Muscle of back (tissue), 11 donors: ENCODE results near the gene CACFD1. TPM values are rescaled to one million over a fixed set of nuclear protein-coding genes. Genes with fewer than 3 reads are reported as not detected.

Experiments used
- DNase-seq, 3 donors: peaks; one replicate each; pipeline versions ENCODE4 v3.0.0 to v3.0.0-alpha.2; 2013
- polyA plus RNA-seq, 10 donors: library from polyadenylated mRNA; unstranded; fragments of 120-200 nt; gene quantifications; one replicate each; pipeline ENCODE4 v1.2.1, GENCODE V29; 2013; ENCODE audit not compliant: insufficient read length in 10 of 10

CACFD1 gene
- polyA plus RNA-seq, 10 donors = 10.5 to 17.7 (median 13.8) TPM

- DNase-seq = no peak
Measured at GRCh38 chr9:133495327-133496293, 35.8 kb downstream of the CACFD1 start.

- no peak for DNase-seq
Measured at GRCh38 chr9:133496861-133497842, 37.4 kb downstream of the CACFD1 start.

GRCh38 chr9:133499132-133499891 is 39.5 kb downstream of the CACFD1 start:
- no peak for DNase-seq

- no peak for DNase-seq
Measured at GRCh38 chr9:133499892-133500270, 40.1 kb downstream of the CACFD1 start.

DNA sequence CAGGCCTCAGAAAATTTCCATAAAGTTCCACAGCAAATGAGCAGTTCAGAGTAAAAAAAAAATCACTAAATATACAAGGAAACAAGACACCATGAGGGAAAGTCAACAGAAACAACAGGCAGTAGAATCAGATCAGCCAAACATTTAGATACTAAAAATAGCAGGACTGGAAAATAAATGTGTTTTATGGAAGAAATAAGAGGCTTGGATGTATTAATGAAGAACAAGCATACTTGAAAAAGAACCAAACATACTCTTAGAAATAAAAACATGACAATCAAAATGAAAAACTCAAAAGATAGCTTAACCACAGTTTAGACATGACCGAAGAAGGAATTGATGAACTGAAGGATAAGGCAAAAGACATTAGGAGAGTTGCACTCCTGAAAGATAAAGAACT is 42.3 kb downstream of the CACFD1 start:
- DNase-seq = no peak

GRCh38 chr9:133505186-133505830 is 45.5 kb downstream of the CACFD1 start:
- DNase-seq = no peak

DNA sequence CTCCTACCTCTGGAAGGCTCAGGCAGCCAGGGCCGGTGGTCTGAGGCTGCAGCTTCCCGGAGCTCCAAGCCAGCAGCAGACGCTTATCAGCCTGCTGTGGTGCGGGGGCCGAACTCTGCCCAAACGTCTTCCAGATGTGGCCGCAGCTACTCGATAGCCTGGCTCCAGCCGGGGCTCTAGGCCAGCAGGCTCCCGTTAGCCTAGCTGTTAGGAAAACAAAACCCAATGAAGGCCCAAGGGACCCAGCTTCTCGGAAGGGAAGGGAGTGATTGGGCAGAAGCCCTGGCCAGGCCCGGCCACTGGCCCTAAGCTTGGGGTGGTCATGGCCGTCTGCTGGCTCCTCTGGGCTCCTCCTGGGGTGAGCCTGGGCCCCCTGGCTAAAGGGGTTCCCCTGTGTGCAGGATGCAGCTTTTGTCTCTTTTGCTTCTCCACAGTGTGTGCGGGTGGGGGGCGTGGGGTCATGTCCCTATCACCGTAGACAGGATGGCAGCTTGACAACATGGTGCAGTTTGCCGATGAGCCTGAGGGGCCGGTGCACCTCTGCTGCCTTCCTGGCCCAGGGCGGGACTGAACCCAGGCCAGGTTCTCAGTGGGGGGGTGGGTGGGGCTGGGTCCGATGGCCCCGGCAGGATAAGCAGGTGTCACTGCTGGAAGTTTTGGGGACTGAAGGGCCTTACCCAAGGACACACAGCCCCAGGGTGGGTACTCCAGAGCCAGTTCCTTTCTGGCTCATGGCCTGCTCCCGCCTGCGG is 46.3 kb downstream of the CACFD1 start:
- DNase-seq = peak in 2 of 3 donors; percentile 62 to 78

DNA sequence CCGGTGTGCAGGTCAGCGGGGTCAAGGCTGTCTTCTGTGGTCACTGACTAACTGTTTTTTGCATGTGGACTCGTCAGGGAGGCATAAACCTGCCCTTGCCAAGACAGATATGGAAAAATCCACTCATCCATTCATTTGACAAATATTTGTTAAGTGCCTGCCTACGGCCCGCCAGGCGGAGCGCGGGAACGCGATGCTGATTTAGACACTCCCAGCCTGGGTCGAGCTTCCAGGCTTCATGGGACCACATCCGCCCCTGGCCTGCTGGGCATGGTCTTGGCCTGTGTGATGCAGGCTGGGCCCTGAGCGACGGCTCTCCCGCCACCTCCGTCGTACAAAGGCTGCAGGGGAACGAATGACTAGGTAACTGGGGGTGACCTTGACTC is 46.9 kb downstream of the CACFD1 start:
- peak in 1 of 3 donors; percentile 68 for DNase-seq

DNA sequence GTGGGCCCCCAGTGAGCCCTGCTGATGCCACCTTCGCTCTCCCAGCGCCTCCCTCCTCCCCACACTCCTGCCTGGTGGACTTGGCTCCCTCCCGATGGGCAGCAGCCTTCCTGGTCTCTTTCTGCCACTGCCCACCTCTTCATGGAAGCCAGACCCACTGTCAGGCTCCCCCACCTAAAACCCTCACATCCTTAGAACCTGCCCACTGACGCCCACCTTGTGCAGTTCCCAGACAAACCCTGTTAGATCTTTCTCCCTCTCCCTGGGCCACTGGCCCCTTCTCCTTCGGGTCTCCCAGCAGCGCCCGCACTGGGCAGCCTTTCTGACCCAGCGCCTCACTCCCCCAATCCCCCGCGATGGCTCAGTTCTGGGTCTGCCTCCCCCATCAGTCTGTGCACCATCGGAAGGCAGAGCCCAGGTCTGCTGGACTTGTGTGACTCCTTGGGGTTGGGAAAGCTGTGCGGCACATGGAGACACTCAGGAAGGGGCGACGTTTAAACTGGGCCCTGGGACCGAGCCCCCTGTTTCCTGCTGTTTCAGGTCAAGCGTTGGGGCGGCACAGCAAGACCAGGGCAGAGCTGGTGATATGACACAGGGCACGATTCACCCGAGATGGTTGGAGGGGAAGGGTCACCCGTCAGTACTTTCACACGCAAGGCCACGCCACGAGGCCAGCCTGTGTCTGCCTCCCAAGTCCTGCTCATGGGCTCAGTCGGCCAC is 47.6 kb downstream of the CACFD1 start:
- DNase-seq = no peak

GRCh38 chr9:133508046-133508445 is 48.3 kb downstream of the CACFD1 start:
- DNase-seq = no peak

- peak in 1 of 3 donors; percentile 54 for DNase-seq
Measured at GRCh38 chr9:133509179-133510083, 49.7 kb downstream of the CACFD1 start.

DNA sequence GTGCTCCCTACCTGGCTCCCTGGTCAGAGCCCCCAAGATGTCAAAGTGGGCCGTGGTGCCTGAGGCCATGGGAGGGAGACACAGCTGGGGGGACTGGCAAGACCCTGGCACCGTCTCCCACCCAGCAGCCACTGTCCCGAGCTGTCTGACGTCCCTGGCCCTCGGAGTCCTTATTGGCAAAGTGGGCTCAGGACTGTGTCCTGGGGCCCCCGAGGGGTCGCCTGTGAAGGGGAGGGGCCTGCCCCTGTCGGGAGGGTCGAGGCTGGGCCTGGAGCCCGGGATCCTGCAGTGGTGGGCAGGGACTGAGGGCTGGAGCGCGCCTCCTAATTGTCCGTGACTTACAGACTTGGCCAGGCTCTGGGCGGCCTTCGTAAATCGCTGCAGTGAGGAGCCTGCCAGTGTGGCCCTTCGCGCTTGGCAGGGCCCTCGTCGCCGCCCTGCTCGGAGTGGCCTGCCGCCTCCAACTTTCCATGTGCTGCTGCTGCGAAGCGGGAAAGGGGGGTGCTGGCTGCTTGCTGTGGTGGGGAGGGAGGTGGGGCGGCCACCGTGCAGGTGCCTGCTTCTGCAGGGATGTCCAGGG is 51.2 kb downstream of the CACFD1 start:
- DNase-seq = no peak

- DNase-seq = no peak
Measured at GRCh38 chr9:133511607-133512006, 51.8 kb downstream of the CACFD1 start.

DNA sequence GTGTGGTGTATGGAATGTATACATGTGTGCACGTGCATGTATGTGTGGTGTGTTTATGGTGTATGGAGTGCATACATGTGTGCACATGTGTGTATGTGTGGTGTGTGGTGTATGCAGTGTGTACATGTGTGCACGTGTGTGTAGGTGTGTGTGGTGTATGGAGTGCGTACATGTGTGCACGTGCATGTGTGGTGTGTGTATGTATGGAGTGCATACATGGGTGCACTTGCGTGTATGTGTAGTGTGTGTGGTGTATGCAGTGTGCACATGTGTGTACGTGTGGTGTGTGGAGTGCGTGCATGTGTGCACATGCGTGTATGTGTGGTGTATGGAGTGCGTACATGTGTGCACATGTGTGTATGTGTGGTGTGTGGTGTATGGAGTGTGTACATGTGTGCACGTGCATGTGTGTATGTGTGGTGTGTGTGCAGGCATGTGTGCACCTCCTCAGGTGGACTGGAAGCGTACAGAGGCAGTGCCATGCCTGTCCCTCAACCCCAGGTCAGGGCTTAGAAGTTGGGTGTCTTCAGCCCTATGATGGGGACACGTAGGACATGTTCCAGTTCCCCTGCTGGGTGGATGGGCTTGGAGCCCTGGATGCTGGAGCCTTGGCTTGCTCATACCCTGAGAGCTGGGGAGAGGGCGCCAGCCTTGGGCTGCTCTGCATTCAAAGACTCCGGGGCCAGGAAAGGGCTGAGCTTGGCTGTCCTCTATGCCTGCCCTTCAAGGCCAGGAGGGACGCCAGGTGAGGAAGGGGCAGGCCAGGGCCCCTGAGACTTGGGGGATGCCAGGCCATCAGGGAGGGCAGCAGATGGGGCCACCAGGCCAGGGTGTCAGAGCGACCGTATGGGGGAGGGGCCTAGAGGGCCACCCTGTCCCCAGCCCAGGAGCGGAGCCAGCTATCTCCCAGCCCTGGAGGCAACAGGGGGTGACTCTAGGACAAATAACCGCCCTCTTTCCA is 52.8 kb downstream of the CACFD1 start:
- DNase-seq = no peak

GRCh38 chr9:133513214-133514100 is 53.7 kb downstream of the CACFD1 start:
- DNase-seq = no peak
